CD4-positive, alpha-beta T cell (primary cell): ENCODE measurements around the gene YY1. TPM values are rescaled to one million over a fixed set of nuclear protein-coding genes. Genes with fewer than 3 reads are reported as not detected.
A peak's percentile ranks its signal among the peaks of the same experiment; 100 is the strongest.

Experiments
- ATAC-seq: fragments of 200-7000 bp; cut with Tn5 transposase; one replicate; pipeline ENCODE4 v1.10.0; 2022; ENCODE audit warnings: mild to moderate bottlenecking; ENCODE audit not compliant: poor library complexity
- CTCF ChIA-PET: fragments of 350-600 bp; sonication (Branson Sonifier 250); formaldehyde crosslinking; loops from one replicate; lab custom pipeline; 2021; ENCODE audit warnings: antibody characterized with exemption, inconsistent platforms; lab: Charles Lee
- POLR2A ChIA-PET: fragments of 350-600 bp; sonication (Branson Sonifier 250); formaldehyde crosslinking; loops from one replicate; lab custom pipeline; 2021; ENCODE audit warnings: antibody characterized with exemption, inconsistent platforms; lab: Charles Lee
- DNase-seq, 14 experiments: peaks; one replicate each; pipeline ENCODE4 v3.0.0-alpha.2; 2013 to 2020; ENCODE audit warnings: mixed read lengths in 2 of 14
- H3K27ac ChIP-seq, 2 donors: one replicate each; pipeline versions ENCODE4 v1.5.1 to v1.7.0; 2013; ENCODE audit warnings: low read length in 2 of 2, low read depth in 1 of 2, mild to moderate bottlenecking in 1 of 2
- H3K27me3 ChIP-seq, 2 experiments: 1 replicate in 1 of 2; 2 replicates in 1 of 2; pipeline versions ENCODE4 v1.6.1 to v1.7.0; 2013; ENCODE audit warnings: low read length in 2 of 2, control low read depth in 1 of 2, mild to moderate bottlenecking in 1 of 2, moderate library complexity in 1 of 2; ENCODE audit not compliant: insufficient read depth in 2 of 2, control insufficient read depth in 1 of 2
- H3K36me3 ChIP-seq: one replicate; pipeline ENCODE4 v1.6.1; 2013; ENCODE audit warnings: low read length, control low read depth; ENCODE audit not compliant: insufficient read depth
- H3K4me1 ChIP-seq: one replicate; pipeline ENCODE4 v1.6.1; 2013; ENCODE audit warnings: low read length, control low read depth; ENCODE audit not compliant: insufficient read depth
- H3K4me3 ChIP-seq: one replicate; pipeline ENCODE4 v1.5.1; 2013; ENCODE audit warnings: mild to moderate bottlenecking, low read length, moderate library complexity
- H3K9me3 ChIP-seq, 2 experiments: 1 replicate in 1 of 2; 2 replicates in 1 of 2; pipeline versions ENCODE4 v1.6.1 to v1.7.0; 2013; ENCODE audit warnings: low read length in 2 of 2, mild to moderate bottlenecking in 2 of 2, control low read depth in 1 of 2, moderate library complexity in 1 of 2; ENCODE audit not compliant: control insufficient read depth in 1 of 2, insufficient read depth in 1 of 2
- H3K27ac Mint-ChIP-seq: one replicate; pipeline ENCODE4 v1.8.0; 2020; ENCODE audit warnings: mixed read lengths
- H3K27me3 Mint-ChIP-seq: one replicate; pipeline ENCODE4 v1.8.0; 2021; ENCODE audit warnings: mixed read lengths
- H3K36me3 Mint-ChIP-seq: one replicate; pipeline ENCODE4 v1.8.0; 2021; ENCODE audit warnings: low read depth, mixed read lengths
- H3K4me1 Mint-ChIP-seq: one replicate; pipeline ENCODE4 v1.8.0; 2021; ENCODE audit warnings: low read depth, mixed read lengths
- H3K4me3 Mint-ChIP-seq: one replicate; pipeline ENCODE4 v1.8.0; 2020; ENCODE audit warnings: mild to moderate bottlenecking, mixed read lengths
- H3K9me3 Mint-ChIP-seq: one replicate; pipeline ENCODE4 v1.8.0; 2020; ENCODE audit warnings: mixed read lengths
- intact Hi-C, 2 experiments: fragments of 100-400 bp; cut with DNase I in 1 of 2; cut with micrococcal nuclease in 1 of 2; formaldehyde crosslinking; loops; one replicate each; pipeline versions ENCODE4 v1.15.1 to v1.9.0; 2023 to 2025; cut with DNase I, micrococcal nuclease
- total RNA-seq, 174 experiments: library from RNA in 2 of 174; stranded (reverse) in 2 of 174; gene quantifications; one replicate each; pipeline ENCODE4 v1.2.3 and lab custom pipeline; 2021 to 2026
- TF ChIP-seq, protein P1 (sequence below): fragments of 200-600 bp; IDR thresholded peaks from one replicate; pipeline ENCODE4 v1.8.0; 2022; ENCODE audit warnings: antibody characterized with exemption, mild to moderate bottlenecking

YY1 gene
- total RNA-seq, 2 experiments from 2014 or later, result 68.9 to 70.4 TPM

DNA sequence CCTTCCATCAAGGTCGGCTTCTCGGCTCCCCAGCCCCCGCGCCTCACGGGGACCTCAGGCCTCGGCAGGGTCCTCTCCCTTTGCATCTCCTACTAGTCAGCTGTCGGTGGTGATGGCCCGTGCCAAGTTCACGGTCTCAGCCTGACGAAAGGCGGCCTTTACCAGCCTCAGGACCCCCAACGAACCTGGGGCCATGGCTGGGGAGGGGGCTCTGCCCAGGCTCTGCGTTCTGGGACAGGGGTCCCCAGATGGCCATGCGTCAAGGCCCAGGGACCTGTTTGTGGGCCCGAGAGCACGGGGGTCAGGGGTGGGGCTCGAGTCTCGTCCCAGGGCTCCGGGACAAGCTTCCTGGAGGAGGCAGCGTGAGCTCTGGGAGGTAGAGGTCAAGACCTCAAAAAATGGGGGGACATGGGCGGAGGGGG, 46.7 kb upstream of the YY1 start:
- CTCF ChIA-PET, result interaction anchor here (0.9 to 3.4 kb wide), 43 partner anchors 8 to 293 kb away, joined by 3 to 49 read pairs (median 5); partner anchors contain the start of gene EVL
- no peaks in the 10 kb centered on the region for H3K36me3 ChIP-seq
- no peak overlapping the region for H3K4me3 Mint-ChIP-seq
- TF ChIP-seq, protein P1, sequence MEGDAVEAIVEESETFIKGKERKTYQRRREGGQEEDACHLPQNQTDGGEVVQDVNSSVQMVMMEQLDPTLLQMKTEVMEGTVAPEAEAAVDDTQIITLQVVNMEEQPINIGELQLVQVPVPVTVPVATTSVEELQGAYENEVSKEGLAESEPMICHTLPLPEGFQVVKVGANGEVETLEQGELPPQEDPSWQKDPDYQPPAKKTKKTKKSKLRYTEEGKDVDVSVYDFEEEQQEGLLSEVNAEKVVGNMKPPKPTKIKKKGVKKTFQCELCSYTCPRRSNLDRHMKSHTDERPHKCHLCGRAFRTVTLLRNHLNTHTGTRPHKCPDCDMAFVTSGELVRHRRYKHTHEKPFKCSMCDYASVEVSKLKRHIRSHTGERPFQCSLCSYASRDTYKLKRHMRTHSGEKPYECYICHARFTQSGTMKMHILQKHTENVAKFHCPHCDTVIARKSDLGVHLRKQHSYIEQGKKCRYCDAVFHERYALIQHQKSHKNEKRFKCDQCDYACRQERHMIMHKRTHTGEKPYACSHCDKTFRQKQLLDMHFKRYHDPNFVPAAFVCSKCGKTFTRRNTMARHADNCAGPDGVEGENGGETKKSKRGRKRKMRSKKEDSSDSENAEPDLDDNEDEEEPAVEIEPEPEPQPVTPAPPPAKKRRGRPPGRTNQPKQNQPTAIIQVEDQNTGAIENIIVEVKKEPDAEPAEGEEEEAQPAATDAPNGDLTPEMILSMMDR, result no peak
- peaks cover 21% of the 10 kb centered on the region for H3K4me1 ChIP-seq
- no peak for ATAC-seq
- no peaks in the 10 kb centered on the region for H3K27me3 ChIP-seq
- H3K27ac Mint-ChIP-seq, result peak overlapping the region; percentile 86
- POLR2A ChIA-PET, result interaction anchor here (1.0 to 3.2 kb wide), 20 partner anchors 21 to 221 kb away, joined by 3 to 43 read pairs (median 6); partner anchors contain the start of genes EVL, WDR25 and YY1
- H3K4me1 Mint-ChIP-seq, result peaks cover 9% of the 10 kb centered on the region
- no peaks in the 10 kb centered on the region for H3K9me3 Mint-ChIP-seq
- intact Hi-C loops, result loop anchor here (1.0 to 5.0 kb wide), 10 partner anchors 23 to 209 kb away; partner anchors contain the start of genes WDR25 (in 1 of the 2) and YY1 (in 1 of the 2)
- H3K4me3 ChIP-seq, result peak overlapping the region; percentile 60
- no peaks in the 10 kb centered on the region for H3K36me3 Mint-ChIP-seq
- H3K9me3 ChIP-seq, result no peaks in the 10 kb centered on the region
- peak in 1 of 14 experiments; percentile 23 for DNase-seq
- H3K27ac ChIP-seq, result peak overlapping the region in 1 of 2 donors; percentile 84
- no peaks in the 10 kb centered on the region for H3K27me3 Mint-ChIP-seq

DNA sequence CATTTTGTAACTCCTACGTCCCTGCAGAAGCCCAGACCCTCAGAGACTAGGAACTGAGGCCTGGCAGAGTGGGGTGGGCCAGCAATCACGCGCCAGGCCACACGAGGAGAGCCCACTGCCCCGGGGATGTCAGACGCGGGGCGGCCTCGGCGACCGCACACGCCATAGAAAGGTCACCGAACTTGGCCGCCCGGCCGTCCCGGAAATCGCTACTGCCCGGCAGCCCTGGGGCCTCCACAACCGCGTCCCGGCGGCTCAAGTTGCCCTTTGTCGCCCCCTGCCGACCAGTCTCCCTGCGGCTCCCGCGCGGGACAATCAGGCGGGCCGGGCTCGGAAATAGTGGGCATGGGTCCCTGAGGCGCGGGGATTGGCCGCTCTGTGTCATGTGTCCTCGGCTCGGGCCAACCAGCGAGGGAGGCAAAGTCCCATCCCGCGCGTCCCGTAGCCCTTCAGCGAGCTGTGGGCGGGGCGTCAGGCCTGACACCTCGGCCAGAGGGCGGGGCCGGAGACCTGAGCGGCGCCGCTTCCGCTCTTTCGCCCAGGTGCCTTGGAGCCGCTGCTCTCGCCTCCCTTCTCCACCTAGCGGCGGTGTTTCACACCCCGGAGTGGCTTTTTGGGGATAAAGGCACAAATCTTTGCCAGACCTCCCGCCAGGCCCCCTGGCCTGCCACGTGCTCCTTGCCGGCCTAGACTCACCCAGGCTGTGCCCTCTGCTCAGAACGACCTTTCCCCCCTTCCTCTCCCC, 46.1 kb upstream of the YY1 start:
- Mint-ChIP-seq H3K9me3 (no peaks in the 10 kb centered on the region), H3K27ac (peak overlapping the region; percentile 86), H3K4me3 (peak overlapping the region; percentile 54), H3K36me3 (no peaks in the 10 kb centered on the region), H3K27me3 (no peaks in the 10 kb centered on the region), H3K4me1 (peaks cover 9% of the 10 kb centered on the region)
- DNase-seq (peak; percentile 99 to 100 (median 100)), ATAC-seq (peak; percentile 99)
- Histone ChIP-seq H3K36me3 (no peaks in the 10 kb centered on the region), H3K4me1 (peaks cover 21% of the 10 kb centered on the region), H3K9me3 (no peaks in the 10 kb centered on the region), H3K4me3 (peak overlapping the region; percentile 60), H3K27ac (peak overlapping the region; percentile 33 to 84), H3K27me3 (no peaks in the 10 kb centered on the region)
- TF ChIP-seq, protein P1, result peak; percentile 93
- ChIA-PET POLR2A (interaction anchor here (0.6 to 3.2 kb wide), 24 partner anchors 20 to 222 kb away, joined by 3 to 43 read pairs (median 6); partner anchors contain the start of genes EVL, WDR25 and YY1), CTCF (interaction anchor here (0.7 to 3.4 kb wide), 50 partner anchors 9 to 293 kb away, joined by 3 to 49 read pairs (median 5); partner anchors contain the start of genes DEGS2 and EVL)
- intact Hi-C loops, result loop anchor here (1.0 to 5.0 kb wide), 13 partner anchors 21 to 211 kb away; partner anchors contain the start of genes WDR25 (in 1 of the 2) and YY1 (in 1 of the 2)
